ENCODE measurements around the gene DCTN4.

GRCh38 chr5:150789943-150790611 is 31.3 kb upstream of the DCTN4 start:
- TF ChIP-seq CTCF (IDR thresholded peaks at IDR 0.05; ENCODE audit: low read depth, low read length) (no peak), MYC (IDR thresholded peaks at IDR 0.05; ENCODE audit: low read depth, low read length) (no peak; the same call in 1 of the 2 replicates), POLR2A (IDR thresholded peaks at IDR 0.05; ENCODE audit: extremely low read depth, insufficient read length) (no peak)
